HEK293 (cell line): Measurements from ENCODE around the gene PLPPR1.

Experiments
- CTCF ChIA-PET: fragments of 350-600 bp; formaldehyde crosslinking; extraction: SDS; loops from one replicate; lab custom pipeline; 2021; ENCODE audit warnings: antibody characterized with exemption; lab: Yijun Ruan, JAX
- POLR2A ChIA-PET: fragments of 300-600 bp; formaldehyde crosslinking; extraction: SDS; loops from one replicate; lab custom pipeline; 2020; ENCODE audit warnings: antibody characterized with exemption, inconsistent platforms; lab: Yijun Ruan, JAX
- H3K27ac ChIP-seq: fragments of 200-500 bp; sonication (Bioruptor generic); 2 replicates; pipeline ENCODE4 v1.5.1; 2014; ENCODE audit warnings: low read depth, low read length, control low read depth, inconsistent platforms; ENCODE audit errors: extremely low read depth
- H3K36me3 ChIP-seq, 2 experiments: fragments of 200-500 bp in 1 of 2; sonication (Bioruptor generic) in 1 of 2; 1 replicate in 1 of 2; 2 replicates in 1 of 2; pipeline ENCODE4 v1.5.1; 2014 to 2017; ENCODE audit warnings: inconsistent platforms in 2 of 2, low read length in 2 of 2; ENCODE audit not compliant: control insufficient read depth in 2 of 2, insufficient read depth in 1 of 2
- H3K4me1 ChIP-seq: fragments of 200-500 bp; sonication (Bioruptor generic); 2 replicates; pipeline ENCODE4 v1.5.1; 2014; ENCODE audit warnings: mild to moderate bottlenecking, low read length, inconsistent platforms; ENCODE audit not compliant: control insufficient read depth, insufficient read depth
- H3K4me3 ChIP-seq: 2 replicates; pipeline ENCODE4 v1.5.1; 2011; ENCODE audit warnings: low read depth, mild to moderate bottlenecking, control low read depth, low read length, moderate library complexity
- H3K9me3 ChIP-seq: fragments of 200-500 bp; sonication (Bioruptor generic); 2 replicates; pipeline ENCODE4 v1.5.1; 2014; ENCODE audit warnings: low read depth, low read length, inconsistent platforms; ENCODE audit not compliant: control insufficient read depth, insufficient read depth
- ATF2 ChIP-seq: fragments of 450-650 bp; formaldehyde crosslinking; IDR thresholded peaks from 2 replicates; pipeline ENCODE4 v1.5.1; 2016; ENCODE audit warnings: missing biosample characterization, missing genetic modification characterization, low read depth
- EGR2 ChIP-seq: fragments of 450-650 bp; formaldehyde crosslinking; IDR thresholded peaks from 2 replicates; pipeline ENCODE4 v1.5.1; 2016; ENCODE audit warnings: low read depth, missing biosample characterization, missing genetic modification characterization
- KLF10 ChIP-seq: fragments of 450-650 bp; IDR thresholded peaks from 2 replicates; pipeline ENCODE4 v1.5.1; 2018; ENCODE audit warnings: missing biosample characterization, mild to moderate bottlenecking, missing genetic modification characterization
- PRDM10 ChIP-seq: fragments of 450-650 bp; formaldehyde crosslinking; IDR thresholded peaks from 2 replicates; pipeline ENCODE4 v1.5.1; 2016; ENCODE audit warnings: missing biosample characterization, missing genetic modification characterization
- RBAK ChIP-seq: fragments of 450-650 bp; formaldehyde crosslinking; IDR thresholded peaks from 2 replicates; pipeline ENCODE4 v1.5.1; 2016; ENCODE audit warnings: missing biosample characterization, missing genetic modification characterization
- WT1 ChIP-seq: fragments of 450-650 bp; formaldehyde crosslinking; IDR thresholded peaks from 2 replicates; pipeline ENCODE4 v1.5.1; 2016; ENCODE audit warnings: missing biosample characterization, missing genetic modification characterization
- YY1 ChIP-seq: fragments of 450-650 bp; formaldehyde crosslinking; IDR thresholded peaks from 2 replicates; pipeline ENCODE4 v1.5.1; 2018; ENCODE audit warnings: missing biosample characterization, missing genetic modification characterization
- ZBTB6 ChIP-seq: fragments of 450-650 bp; formaldehyde crosslinking; IDR thresholded peaks from 2 replicates; pipeline ENCODE4 v1.5.1; 2017; ENCODE audit warnings: missing biosample characterization, missing genetic modification characterization
- ZFP41 ChIP-seq: fragments of 450-650 bp; formaldehyde crosslinking; IDR thresholded peaks from 2 replicates; pipeline ENCODE4 v1.5.1; 2016; ENCODE audit warnings: missing biosample characterization, missing genetic modification characterization, borderline replicate concordance
- ZNF121 ChIP-seq: fragments of 450-650 bp; formaldehyde crosslinking; IDR thresholded peaks from 2 replicates; pipeline ENCODE4 v1.5.1; 2016; ENCODE audit warnings: missing biosample characterization, missing genetic modification characterization
- ZNF155 ChIP-seq: fragments of 450-650 bp; formaldehyde crosslinking; IDR thresholded peaks from 2 replicates; pipeline ENCODE4 v1.5.1; 2016; ENCODE audit warnings: missing biosample characterization, missing genetic modification characterization
- ZNF2 ChIP-seq: fragments of 450-650 bp; formaldehyde crosslinking; IDR thresholded peaks from 2 replicates; pipeline ENCODE4 v1.5.1; 2016; ENCODE audit warnings: missing biosample characterization, missing genetic modification characterization
- ZNF23 ChIP-seq: fragments of 450-650 bp; formaldehyde crosslinking; IDR thresholded peaks from 2 replicates; pipeline ENCODE4 v1.5.1; 2016; ENCODE audit warnings: missing biosample characterization, missing genetic modification characterization, borderline replicate concordance
- ZNF311 ChIP-seq: fragments of 450-650 bp; formaldehyde crosslinking; IDR thresholded peaks from 2 replicates; pipeline ENCODE4 v1.5.1; 2017; ENCODE audit warnings: missing biosample characterization, missing genetic modification characterization, borderline replicate concordance
- ZNF423 ChIP-seq: fragments of 450-650 bp; formaldehyde crosslinking; IDR thresholded peaks from 2 replicates; pipeline ENCODE4 v1.5.1; 2016; ENCODE audit warnings: missing biosample characterization, missing genetic modification characterization
- ZNF514 ChIP-seq: fragments of 450-650 bp; formaldehyde crosslinking; IDR thresholded peaks from 2 replicates; pipeline ENCODE4 v1.5.1; 2016; ENCODE audit warnings: missing biosample characterization, missing genetic modification characterization
- ZNF548 ChIP-seq: fragments of 450-650 bp; formaldehyde crosslinking; IDR thresholded peaks from 2 replicates; pipeline ENCODE4 v1.5.1; 2016; ENCODE audit warnings: missing biosample characterization, missing genetic modification characterization
- ZNF658 ChIP-seq: fragments of 450-650 bp; formaldehyde crosslinking; IDR thresholded peaks from 2 replicates; pipeline ENCODE4; 2016; ENCODE audit warnings: missing biosample characterization, missing genetic modification characterization
- ZNF747 ChIP-seq: fragments of 450-650 bp; formaldehyde crosslinking; IDR thresholded peaks from 2 replicates; pipeline ENCODE4 v1.5.1; 2016; ENCODE audit warnings: missing biosample characterization, missing genetic modification characterization
- ZNF791 ChIP-seq: fragments of 450-650 bp; formaldehyde crosslinking; IDR thresholded peaks from 2 replicates; pipeline ENCODE4 v1.5.1; 2016; ENCODE audit warnings: missing biosample characterization, missing genetic modification characterization
- ZSCAN16 ChIP-seq: fragments of 450-650 bp; formaldehyde crosslinking; IDR thresholded peaks from 2 replicates; pipeline ENCODE4 v1.5.1; 2016; ENCODE audit warnings: missing biosample characterization, missing genetic modification characterization
- TF ChIP-seq, protein P1 (sequence below): fragments of 450-650 bp; formaldehyde crosslinking; IDR thresholded peaks from 2 replicates; pipeline ENCODE4 v1.5.1; 2016; ENCODE audit warnings: missing biosample characterization, missing genetic modification characterization
- TF ChIP-seq, protein P2 (sequence below): sonication (generic); formaldehyde crosslinking; IDR thresholded peaks from 2 replicates; pipeline ENCODE4 v1.8.1; 2022; ENCODE audit warnings: mild to moderate bottlenecking, moderate library complexity, missing genetic modification reagents
- TF ChIP-seq, protein P3 (sequence below): fragments of 450-650 bp; formaldehyde crosslinking; IDR thresholded peaks from 2 replicates; pipeline ENCODE4 v1.5.1; 2016; ENCODE audit warnings: missing biosample characterization, missing genetic modification characterization

The PLPPR1 gene

DNA sequence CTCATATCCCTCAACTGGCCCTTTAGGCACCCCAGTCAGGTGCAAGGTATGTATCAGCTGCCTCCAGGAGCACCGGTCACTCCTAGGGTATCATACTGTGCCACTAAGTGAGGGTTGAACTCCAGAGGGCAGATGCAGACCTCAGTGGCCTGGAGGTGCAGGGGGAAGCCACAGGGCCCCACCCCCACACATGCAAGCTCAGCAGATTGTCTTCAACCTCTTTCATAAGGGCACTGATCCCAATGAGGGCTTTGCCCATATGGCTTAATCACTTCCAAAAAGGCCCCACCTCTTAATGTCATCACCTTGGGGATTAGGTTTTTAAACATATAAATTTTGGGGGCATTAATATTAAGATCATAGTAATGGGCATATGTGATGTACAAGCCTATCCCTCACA, 328.1 kb downstream of the PLPPR1 start:
- Histone ChIP-seq H3K4me3 (no peak overlapping the region), H3K36me3 (no peaks in the 10 kb centered on the region), H3K4me1 (no peaks in the 10 kb centered on the region), H3K27ac (no peak overlapping the region), H3K9me3 (no peaks in the 10 kb centered on the region)
- TF ChIP-seq ZFP41 (tag by site-specific recombination) (no peak), KLF10 (tag by site-specific recombination) (no peak), RBAK (tag by site-specific recombination) (no peak)
- TF ChIP-seq, protein P1, sequence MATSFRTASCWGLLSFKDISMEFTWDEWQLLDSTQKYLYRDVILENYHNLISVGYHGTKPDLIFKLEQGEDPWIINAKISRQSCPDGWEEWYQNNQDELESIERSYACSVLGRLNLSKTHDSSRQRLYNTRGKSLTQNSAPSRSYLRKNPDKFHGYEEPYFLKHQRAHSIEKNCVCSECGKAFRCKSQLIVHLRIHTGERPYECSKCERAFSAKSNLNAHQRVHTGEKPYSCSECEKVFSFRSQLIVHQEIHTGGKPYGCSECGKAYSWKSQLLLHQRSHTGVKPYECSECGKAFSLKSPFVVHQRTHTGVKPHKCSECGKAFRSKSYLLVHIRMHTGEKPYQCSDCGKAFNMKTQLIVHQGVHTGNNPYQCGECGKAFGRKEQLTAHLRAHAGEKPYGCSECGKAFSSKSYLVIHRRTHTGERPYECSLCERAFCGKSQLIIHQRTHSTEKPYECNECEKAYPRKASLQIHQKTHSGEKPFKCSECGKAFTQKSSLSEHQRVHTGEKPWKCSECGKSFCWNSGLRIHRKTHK = no peak
- CTCF ChIA-PET = no interaction called here
- POLR2A ChIA-PET = no interaction called here

- no peak overlapping the region for H3K27ac ChIP-seq
- POLR2A ChIA-PET = no interaction called here
- no peaks in the 10 kb centered on the region for H3K4me1 ChIP-seq
- no peaks in the 10 kb centered on the region for H3K36me3 ChIP-seq
- H3K9me3 ChIP-seq = no peaks in the 10 kb centered on the region
- no peak overlapping the region for H3K4me3 ChIP-seq
- no peak for TF ChIP-seq ZNF747 (tag by site-specific recombination)
- TF ChIP-seq WT1 (tag by site-specific recombination) = no peak
- no peak for TF ChIP-seq ZNF514 (tag by site-specific recombination)
- TF ChIP-seq PRDM10 = no peak
- TF ChIP-seq ZNF423 (tag by site-specific recombination) = no peak
- no peak for TF ChIP-seq ZNF2
- TF ChIP-seq, protein P2, sequence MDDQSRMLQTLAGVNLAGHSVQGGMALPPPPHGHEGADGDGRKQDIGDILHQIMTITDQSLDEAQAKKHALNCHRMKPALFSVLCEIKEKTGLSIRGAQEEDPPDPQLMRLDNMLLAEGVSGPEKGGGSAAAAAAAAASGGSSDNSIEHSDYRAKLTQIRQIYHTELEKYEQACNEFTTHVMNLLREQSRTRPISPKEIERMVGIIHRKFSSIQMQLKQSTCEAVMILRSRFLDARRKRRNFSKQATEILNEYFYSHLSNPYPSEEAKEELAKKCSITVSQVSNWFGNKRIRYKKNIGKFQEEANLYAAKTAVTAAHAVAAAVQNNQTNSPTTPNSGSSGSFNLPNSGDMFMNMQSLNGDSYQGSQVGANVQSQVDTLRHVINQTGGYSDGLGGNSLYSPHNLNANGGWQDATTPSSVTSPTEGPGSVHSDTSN (CRISPR knock-in tag) = no peak
- TF ChIP-seq ZNF658 = no peak
- no peak for TF ChIP-seq ZNF23 (tag by site-specific recombination)
- TF ChIP-seq ZSCAN16 = no peak
- no peak for TF ChIP-seq KLF10 (tag by site-specific recombination)
- no peak for TF ChIP-seq YY1
- TF ChIP-seq RBAK (tag by site-specific recombination) = no peak
- no peak for TF ChIP-seq ZNF311 (tag by site-specific recombination)
- no peak for TF ChIP-seq ZNF155
- no peak for TF ChIP-seq EGR2 (tag by site-specific recombination)
- TF ChIP-seq, all 188 proteins: peak for 0
- CTCF ChIA-PET = no interaction called here
These were observed 331.2 kb downstream of the PLPPR1 start for GRCh38 chr9:101359679-101360078.

- CTCF ChIA-PET = interaction anchor here (1.0 kb wide), 1 partner anchor 28 kb away, joined by 3 read pairs; no protein-coding TSS in a partner anchor
- no peak overlapping the region for H3K4me3 ChIP-seq
- H3K9me3 ChIP-seq = no peaks in the 10 kb centered on the region
- no peak overlapping the region for H3K27ac ChIP-seq
- no peaks in the 10 kb centered on the region for H3K4me1 ChIP-seq
- POLR2A ChIA-PET = no interaction called here
- no peaks in the 10 kb centered on the region for H3K36me3 ChIP-seq
- TF ChIP-seq ZNF121 (tag by site-specific recombination) = no peak
- TF ChIP-seq ZBTB6 (tag by site-specific recombination) = no peak
- TF ChIP-seq ATF2 (tag by site-specific recombination) = no peak
- no peak for TF ChIP-seq ZNF791 (tag by site-specific recombination)
- TF ChIP-seq ZNF548 (tag by site-specific recombination) = no peak
- TF ChIP-seq, protein P3, sequence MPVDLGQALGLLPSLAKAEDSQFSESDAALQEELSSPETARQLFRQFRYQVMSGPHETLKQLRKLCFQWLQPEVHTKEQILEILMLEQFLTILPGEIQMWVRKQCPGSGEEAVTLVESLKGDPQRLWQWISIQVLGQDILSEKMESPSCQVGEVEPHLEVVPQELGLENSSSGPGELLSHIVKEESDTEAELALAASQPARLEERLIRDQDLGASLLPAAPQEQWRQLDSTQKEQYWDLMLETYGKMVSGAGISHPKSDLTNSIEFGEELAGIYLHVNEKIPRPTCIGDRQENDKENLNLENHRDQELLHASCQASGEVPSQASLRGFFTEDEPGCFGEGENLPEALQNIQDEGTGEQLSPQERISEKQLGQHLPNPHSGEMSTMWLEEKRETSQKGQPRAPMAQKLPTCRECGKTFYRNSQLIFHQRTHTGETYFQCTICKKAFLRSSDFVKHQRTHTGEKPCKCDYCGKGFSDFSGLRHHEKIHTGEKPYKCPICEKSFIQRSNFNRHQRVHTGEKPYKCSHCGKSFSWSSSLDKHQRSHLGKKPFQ (tag by site-specific recombination) = no peak
These were observed 332.1 kb downstream of the PLPPR1 start for GRCh38 chr9:101360647-101361046.
